GM19023 (cell line): ENCODE data around the gene PRKAR2B.
"Not testable (repeated sequence)": the region's sequence is repeated elsewhere in the genome, so short reads cannot be mapped to it uniquely, and the experiment has no call there.

Experiments used
- ATAC-seq: cut with Tn5 transposase; IDR thresholded peaks from one replicate; pipeline ENCODE4 v1.9.1; 2021; ENCODE audit warnings: mild to moderate bottlenecking, moderate library complexity; ENCODE audit not compliant: unreplicated experiment

PRKAR2B gene

GRCh38 chr7:107076781-107077698, 32.5 kb downstream of the PRKAR2B start:
- ATAC-seq = no peak

- ATAC-seq = no peak
These were observed 33.4 kb downstream of the PRKAR2B start for GRCh38 chr7:107077699-107078516.

GRCh38 chr7:107078517-107078966, 34.0 kb downstream of the PRKAR2B start:
- ATAC-seq = no peak

GRCh38 chr7:107079212-107079940, 34.9 kb downstream of the PRKAR2B start:
- no peak for ATAC-seq

GRCh38 chr7:107080099-107080505, 35.6 kb downstream of the PRKAR2B start:
- no peak for ATAC-seq

GRCh38 chr7:107080533-107080932, 36.0 kb downstream of the PRKAR2B start:
- no peak for ATAC-seq

- ATAC-seq = no peak
These were observed 40.7 kb downstream of the PRKAR2B start for GRCh38 chr7:107085180-107085579.

GRCh38 chr7:107089627-107090026, 45.1 kb downstream of the PRKAR2B start:
- no peak for ATAC-seq

GRCh38 chr7:107090457-107090856, 46.0 kb downstream of the PRKAR2B start:
- ATAC-seq = no peak

- ATAC-seq = no peak
These were observed 46.8 kb downstream of the PRKAR2B start for GRCh38 chr7:107091306-107091705.

- not testable (repeated sequence) for ATAC-seq
These were observed 49.2 kb downstream of the PRKAR2B start for GRCh38 chr7:107093671-107094070.

- ATAC-seq = not testable (repeated sequence)
These were observed 54.6 kb downstream of the PRKAR2B start for GRCh38 chr7:107099154-107099553.

GRCh38 chr7:107100824-107101223, 56.3 kb downstream of the PRKAR2B start:
- no peak for ATAC-seq

- ATAC-seq = no peak
These were observed 58.9 kb downstream of the PRKAR2B start for GRCh38 chr7:107103369-107103768.

GRCh38 chr7:107104801-107105200, 60.3 kb downstream of the PRKAR2B start:
- ATAC-seq = no peak

- no peak for ATAC-seq
These were observed 61.2 kb downstream of the PRKAR2B start for GRCh38 chr7:107105591-107106245.

GRCh38 chr7:107108793-107109371, 64.4 kb downstream of the PRKAR2B start:
- no peak for ATAC-seq

GRCh38 chr7:107109955-107110354, 65.5 kb downstream of the PRKAR2B start:
- no peak for ATAC-seq

GRCh38 chr7:107111196-107111595, 66.7 kb downstream of the PRKAR2B start:
- ATAC-seq = no peak

GRCh38 chr7:107113866-107114265, 69.4 kb downstream of the PRKAR2B start:
- no peak for ATAC-seq
